KMS-11 (cell line): Measurements from ENCODE around the gene KCNJ3.

Experiments
- H2AFZ ChIP-seq: fragments of 200-600 bp; sonication (generic); 2 replicates; pipeline ENCODE4 v1.6.1; 2016; ENCODE audit warnings: antibody characterized with exemption, mixed run types, low read depth
- H3K27ac ChIP-seq: fragments of 200-600 bp; sonication (generic); 2 replicates; pipeline ENCODE4 v1.6.1; 2016; ENCODE audit warnings: mild to moderate bottlenecking, mixed run types
- H3K27me3 ChIP-seq: fragments of 200-600 bp; sonication (generic); 2 replicates; pipeline ENCODE4 v1.6.1; 2017; ENCODE audit warnings: mild to moderate bottlenecking, low read depth, mixed run types, moderate library complexity; ENCODE audit not compliant: insufficient read depth
- H3K36me3 ChIP-seq: fragments of 200-600 bp; sonication (generic); 2 replicates; pipeline ENCODE4 v1.6.1; 2017; ENCODE audit warnings: mild to moderate bottlenecking, mixed run types; ENCODE audit not compliant: insufficient read depth
- H3K4me1 ChIP-seq: fragments of 200-600 bp; sonication (generic); 2 replicates; pipeline ENCODE4 v1.6.1; 2016; ENCODE audit warnings: mild to moderate bottlenecking, low read depth, mixed run types; ENCODE audit not compliant: poor library complexity, severe bottlenecking
- H3K4me2 ChIP-seq: fragments of 200-600 bp; sonication (generic); 2 replicates; pipeline ENCODE4 v1.7.0; 2016; ENCODE audit warnings: mild to moderate bottlenecking, mixed run types
- H3K4me3 ChIP-seq: fragments of 200-600 bp; sonication (generic); IDR thresholded peaks from 2 replicates; pipeline ENCODE4 v1.6.1; 2017; ENCODE audit warnings: low read depth, low read length, mixed read lengths; ENCODE audit not compliant: insufficient read depth
- H3K79me2 ChIP-seq: fragments of 200-600 bp; sonication (generic); 2 replicates; pipeline ENCODE4 v1.6.1; 2016; ENCODE audit warnings: low read depth, mixed run types; ENCODE audit not compliant: insufficient read depth
- H3K9ac ChIP-seq: fragments of 200-600 bp; sonication (generic); 2 replicates; pipeline ENCODE4 v1.6.1; 2016; ENCODE audit warnings: mild to moderate bottlenecking, mixed run types
- H4K20me1 ChIP-seq: fragments of 200-600 bp; sonication (generic); 2 replicates; pipeline ENCODE4 v1.6.1; 2016; ENCODE audit warnings: mild to moderate bottlenecking, mixed run types; ENCODE audit not compliant: insufficient read depth
- TF ChIP-seq, protein P1 (sequence below): fragments of 200-600 bp; sonication (generic); conservative IDR thresholded peaks from 2 replicates; pipeline ENCODE4 v1.6.1; 2017; ENCODE audit warnings: low read depth, mild to moderate bottlenecking, antibody characterized with exemption, low read length, moderate library complexity, mixed read lengths

The KCNJ3 gene

DNA sequence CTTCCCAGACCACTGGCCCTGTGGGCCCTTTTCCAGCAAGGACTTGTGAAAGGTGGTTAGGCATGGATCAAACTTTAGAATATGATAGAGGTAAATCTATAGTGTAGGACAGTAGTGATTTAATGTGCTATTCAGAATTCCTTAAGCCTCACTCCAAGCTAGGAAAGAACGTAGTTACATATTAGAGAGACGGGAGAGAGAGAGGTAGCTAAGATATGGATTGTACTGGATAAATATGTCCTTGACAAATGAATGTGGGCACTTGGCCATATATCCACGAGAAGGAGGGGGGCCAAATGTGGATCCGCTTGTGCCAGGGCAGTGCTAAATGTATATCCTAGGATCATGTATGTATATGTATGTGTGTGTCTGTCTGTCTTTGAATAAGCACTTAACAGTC, 6.5 kb downstream of the KCNJ3 start:
- no peaks in the 10 kb centered on the region for H4K20me1 ChIP-seq
- H3K9ac ChIP-seq, result no peak overlapping the region
- TF ChIP-seq, protein P1, sequence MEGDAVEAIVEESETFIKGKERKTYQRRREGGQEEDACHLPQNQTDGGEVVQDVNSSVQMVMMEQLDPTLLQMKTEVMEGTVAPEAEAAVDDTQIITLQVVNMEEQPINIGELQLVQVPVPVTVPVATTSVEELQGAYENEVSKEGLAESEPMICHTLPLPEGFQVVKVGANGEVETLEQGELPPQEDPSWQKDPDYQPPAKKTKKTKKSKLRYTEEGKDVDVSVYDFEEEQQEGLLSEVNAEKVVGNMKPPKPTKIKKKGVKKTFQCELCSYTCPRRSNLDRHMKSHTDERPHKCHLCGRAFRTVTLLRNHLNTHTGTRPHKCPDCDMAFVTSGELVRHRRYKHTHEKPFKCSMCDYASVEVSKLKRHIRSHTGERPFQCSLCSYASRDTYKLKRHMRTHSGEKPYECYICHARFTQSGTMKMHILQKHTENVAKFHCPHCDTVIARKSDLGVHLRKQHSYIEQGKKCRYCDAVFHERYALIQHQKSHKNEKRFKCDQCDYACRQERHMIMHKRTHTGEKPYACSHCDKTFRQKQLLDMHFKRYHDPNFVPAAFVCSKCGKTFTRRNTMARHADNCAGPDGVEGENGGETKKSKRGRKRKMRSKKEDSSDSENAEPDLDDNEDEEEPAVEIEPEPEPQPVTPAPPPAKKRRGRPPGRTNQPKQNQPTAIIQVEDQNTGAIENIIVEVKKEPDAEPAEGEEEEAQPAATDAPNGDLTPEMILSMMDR, result no peak
- no peaks in the 10 kb centered on the region for H3K36me3 ChIP-seq
- no peak overlapping the region for H3K4me3 ChIP-seq
- no peak overlapping the region for H3K27ac ChIP-seq
- H3K79me2 ChIP-seq, result no peaks in the 10 kb centered on the region
- H2AFZ ChIP-seq, result no peak overlapping the region
- no peaks in the 10 kb centered on the region for H3K27me3 ChIP-seq
- no peak overlapping the region for H3K4me2 ChIP-seq
- H3K4me1 ChIP-seq, result no peaks in the 10 kb centered on the region

DNA sequence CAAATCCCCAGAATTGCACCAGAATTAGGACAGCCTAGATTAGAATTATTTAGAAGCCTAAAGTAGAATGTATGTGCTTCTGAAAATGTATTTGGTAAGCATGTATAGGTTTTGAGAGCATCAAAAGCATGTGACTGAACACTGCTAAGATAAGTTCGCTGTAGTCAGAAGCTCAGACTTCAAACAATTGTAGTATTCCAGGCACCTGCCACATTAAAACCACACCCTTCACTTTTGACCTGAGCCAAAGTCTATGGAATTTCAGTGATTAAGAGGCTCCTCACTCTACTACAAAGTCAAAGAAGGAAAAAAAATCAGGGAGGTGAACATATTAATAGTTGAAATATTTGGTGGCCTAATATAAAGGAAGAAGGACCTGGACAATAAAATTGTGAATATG, 8.2 kb downstream of the KCNJ3 start:
- H3K4me3 ChIP-seq, result no peak overlapping the region
- H3K9ac ChIP-seq, result no peak overlapping the region
- H3K27ac ChIP-seq, result no peak overlapping the region
- no peaks in the 10 kb centered on the region for H3K36me3 ChIP-seq
- H3K4me2 ChIP-seq, result no peak overlapping the region
- TF ChIP-seq, protein P1, result no peak
- H2AFZ ChIP-seq, result no peak overlapping the region; the same call in 1 of the 2 replicates
- H3K79me2 ChIP-seq, result no peaks in the 10 kb centered on the region
- H3K27me3 ChIP-seq, result no peaks in the 10 kb centered on the region
- H4K20me1 ChIP-seq, result no peaks in the 10 kb centered on the region
- no peaks in the 10 kb centered on the region for H3K4me1 ChIP-seq

DNA sequence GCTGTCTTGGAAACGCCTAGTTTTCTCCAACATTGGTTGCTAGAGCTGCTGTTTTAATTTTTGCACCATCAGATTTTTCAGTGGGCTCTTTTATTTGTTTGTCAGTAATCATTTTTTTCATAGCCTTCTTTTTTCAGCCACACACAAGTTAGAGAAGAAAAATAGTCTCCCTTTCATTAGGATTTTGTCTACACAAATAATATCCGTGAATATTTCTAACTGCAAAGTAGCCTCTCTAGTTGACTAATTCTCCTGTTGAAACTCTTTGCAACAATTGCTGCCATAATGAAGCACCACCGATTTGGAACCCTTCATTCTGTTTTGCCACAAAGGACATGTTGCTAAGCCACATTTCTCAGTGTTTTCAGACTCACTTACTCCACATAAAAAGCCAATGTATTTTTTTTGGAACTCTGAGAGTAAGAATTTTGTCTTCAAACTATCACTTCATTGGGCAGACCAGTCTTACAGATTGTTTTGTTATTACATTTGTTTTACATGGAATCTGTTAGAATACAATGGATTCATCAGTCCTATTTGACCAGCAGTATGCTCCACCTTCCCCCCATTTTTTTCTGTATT, 9.6 kb downstream of the KCNJ3 start:
- TF ChIP-seq, protein P1, result no peak
- H4K20me1 ChIP-seq, result no peaks in the 10 kb centered on the region
- H3K4me1 ChIP-seq, result no peaks in the 10 kb centered on the region
- H3K79me2 ChIP-seq, result no peaks in the 10 kb centered on the region
- H3K4me2 ChIP-seq, result no peak overlapping the region
- H3K36me3 ChIP-seq, result no peaks in the 10 kb centered on the region
- H3K27ac ChIP-seq, result no peak overlapping the region
- no peak overlapping the region for H3K4me3 ChIP-seq
- no peak overlapping the region for H2AFZ ChIP-seq
- no peaks in the 10 kb centered on the region for H3K27me3 ChIP-seq
- no peak overlapping the region for H3K9ac ChIP-seq

DNA sequence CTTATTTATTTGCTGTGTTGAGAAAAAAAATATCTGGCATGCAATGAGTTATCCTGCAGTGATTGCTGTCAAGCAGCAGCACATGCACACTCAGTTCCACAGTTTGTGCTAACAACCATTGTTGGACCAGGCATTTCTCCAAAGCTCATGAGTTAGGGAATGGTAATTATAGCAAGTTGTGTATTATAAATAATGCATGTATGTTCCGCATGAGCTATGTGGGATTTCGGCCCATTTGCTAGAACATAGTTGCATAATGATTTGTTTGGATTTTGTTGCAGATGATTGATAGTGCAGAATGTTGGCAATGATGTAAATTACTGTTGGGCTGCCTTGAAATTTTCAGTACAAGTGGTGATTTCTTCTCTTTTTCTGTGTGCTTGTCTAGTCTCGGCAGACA, 10.7 kb downstream of the KCNJ3 start:
- H3K27ac ChIP-seq, result no peak overlapping the region
- no peaks in the 10 kb centered on the region for H3K79me2 ChIP-seq
- no peaks in the 10 kb centered on the region for H3K27me3 ChIP-seq
- TF ChIP-seq, protein P1, result no peak
- no peak overlapping the region for H3K4me3 ChIP-seq
- no peaks in the 10 kb centered on the region for H3K36me3 ChIP-seq
- H2AFZ ChIP-seq, result no peak overlapping the region
- H3K9ac ChIP-seq, result no peak overlapping the region
- H4K20me1 ChIP-seq, result no peaks in the 10 kb centered on the region
- H3K4me2 ChIP-seq, result no peak overlapping the region
- no peaks in the 10 kb centered on the region for H3K4me1 ChIP-seq
